ENCODE results near the gene ATP5F1A. TPM values are rescaled to one million over a fixed set of nuclear protein-coding genes. Genes with fewer than 3 reads are reported as not detected.
"Not testable (repeated sequence)": the region's sequence is repeated elsewhere in the genome, so short reads cannot be mapped to it uniquely, and the experiment has no call there.

The ATP5F1A gene
- total RNA-seq, 1 donor from 2014 or later, result 457 TPM

GRCh38 chr18:46051731-46052461, 46.2 kb downstream of the ATP5F1A start:
- H3K36me3 Mint-ChIP-seq (ENCODE audit: low read depth, unreplicated experiment), result no peaks in the 10 kb centered on the region
- H3K27ac Mint-ChIP-seq (ENCODE audit: unreplicated experiment), result no peak overlapping the region
- no peaks in the 10 kb centered on the region for H3K27me3 Mint-ChIP-seq (ENCODE audit: unreplicated experiment)
- H3K4me1 Mint-ChIP-seq (ENCODE audit: unreplicated experiment), result no peaks in the 10 kb centered on the region
- no peaks in the 10 kb centered on the region for H3K9me3 Mint-ChIP-seq (ENCODE audit: unreplicated experiment)
- no peak overlapping the region for H3K4me3 Mint-ChIP-seq (ENCODE audit: unreplicated experiment)
- DNase-seq (ENCODE audit: low spot score), result no peak
- TF ChIP-seq CTCF (IDR thresholded peaks at IDR 0.05; ENCODE audit: unreplicated experiment), result no peak

GRCh38 chr18:46050268-46050667, 47.8 kb downstream of the ATP5F1A start:
- no peaks in the 10 kb centered on the region for H3K9me3 Mint-ChIP-seq (ENCODE audit: unreplicated experiment)
- no peaks in the 10 kb centered on the region for H3K27me3 Mint-ChIP-seq (ENCODE audit: unreplicated experiment)
- no peaks in the 10 kb centered on the region for H3K4me1 Mint-ChIP-seq (ENCODE audit: unreplicated experiment)
- H3K4me3 Mint-ChIP-seq (ENCODE audit: unreplicated experiment), result no peak overlapping the region
- no peak for TF ChIP-seq CTCF (IDR thresholded peaks at IDR 0.05; ENCODE audit: unreplicated experiment)
- H3K27ac Mint-ChIP-seq (ENCODE audit: unreplicated experiment), result no peak overlapping the region
- no peaks in the 10 kb centered on the region for H3K36me3 Mint-ChIP-seq (ENCODE audit: low read depth, unreplicated experiment)
- DNase-seq (ENCODE audit: low spot score), result no peak

GRCh38 chr18:46048641-46049040, 49.5 kb downstream of the ATP5F1A start:
- H3K4me3 Mint-ChIP-seq (ENCODE audit: unreplicated experiment), result no peak overlapping the region
- H3K4me1 Mint-ChIP-seq (ENCODE audit: unreplicated experiment), result no peaks in the 10 kb centered on the region
- H3K27me3 Mint-ChIP-seq (ENCODE audit: unreplicated experiment), result no peaks in the 10 kb centered on the region
- H3K36me3 Mint-ChIP-seq (ENCODE audit: low read depth, unreplicated experiment), result no peaks in the 10 kb centered on the region
- TF ChIP-seq CTCF (IDR thresholded peaks at IDR 0.05; ENCODE audit: unreplicated experiment), result no peak
- no peaks in the 10 kb centered on the region for H3K9me3 Mint-ChIP-seq (ENCODE audit: unreplicated experiment)
- DNase-seq (ENCODE audit: low spot score), result no peak
- no peak overlapping the region for H3K27ac Mint-ChIP-seq (ENCODE audit: unreplicated experiment)

GRCh38 chr18:46047369-46047768, 50.7 kb downstream of the ATP5F1A start:
- not testable (repeated sequence) for H3K4me1 Mint-ChIP-seq (ENCODE audit: unreplicated experiment); H3K9me3 Mint-ChIP-seq (ENCODE audit: unreplicated experiment); H3K4me3 Mint-ChIP-seq (ENCODE audit: unreplicated experiment); H3K27ac Mint-ChIP-seq (ENCODE audit: unreplicated experiment); DNase-seq (ENCODE audit: low spot score); H3K27me3 Mint-ChIP-seq (ENCODE audit: unreplicated experiment); H3K36me3 Mint-ChIP-seq (ENCODE audit: low read depth, unreplicated experiment)

GRCh38 chr18:46046688-46047087, 51.4 kb downstream of the ATP5F1A start:
- DNase-seq (ENCODE audit: low spot score), result no peak
- Mint-ChIP-seq H3K27me3 (ENCODE audit: unreplicated experiment) (peaks cover 1% of the 10 kb centered on the region), H3K27ac (ENCODE audit: unreplicated experiment) (no peak overlapping the region), H3K4me3 (ENCODE audit: unreplicated experiment) (no peak overlapping the region), H3K4me1 (ENCODE audit: unreplicated experiment) (peaks cover 8% of the 10 kb centered on the region), H3K9me3 (ENCODE audit: unreplicated experiment) (no peaks in the 10 kb centered on the region), H3K36me3 (ENCODE audit: low read depth, unreplicated experiment) (no peaks in the 10 kb centered on the region)
- no peak for TF ChIP-seq CTCF (IDR thresholded peaks at IDR 0.05; ENCODE audit: unreplicated experiment)

Data from endothelial cell (in vitro differentiated cells).